Ovary (tissue), 9 donors: Measurements from ENCODE around the gene S100A2. TPM values are rescaled to one million over a fixed set of nuclear protein-coding genes. Genes with fewer than 3 reads are reported as not detected.
A peak's percentile ranks its signal among the peaks of the same experiment; 100 is the strongest.

Experiments used
- DNase-seq, 5 donors: peaks; one replicate each; pipeline ENCODE4 v3.0.0-alpha.2; 2019 to 2020
- H3K27ac ChIP-seq, 2 donors: fragments of 200-600 bp; one replicate each; pipeline versions ENCODE4 v1.5.1 to v1.8.0; 2019 to 2022
- H3K27me3 ChIP-seq: fragments of 200-600 bp; one replicate; pipeline ENCODE4 v1.8.0; 2022
- H3K36me3 ChIP-seq: fragments of 200-600 bp; sonication (generic); one replicate; pipeline ENCODE4 v1.5.1; 2019
- H3K4me1 ChIP-seq: one replicate; pipeline ENCODE4 v1.8.1; 2013; ENCODE audit warnings: mild to moderate bottlenecking, moderate library complexity; ENCODE audit not compliant: insufficient read depth
- H3K4me3 ChIP-seq: fragments of 200-600 bp; sonication (generic); one replicate; pipeline ENCODE4 v1.5.1; 2017
- H3K9me3 ChIP-seq, 2 donors: fragments of 200-600 bp in 1 of 2; sonication (generic) in 1 of 2; one replicate each; pipeline versions ENCODE4 v1.5.1 to v1.8.1; 2013 to 2019; ENCODE audit warnings: mild to moderate bottlenecking in 1 of 2, moderate library complexity in 1 of 2
- EP300 ChIP-seq: sonication (generic); formaldehyde crosslinking; IDR thresholded peaks from one replicate; pipeline ENCODE4 v1.6.1; 2017; ENCODE audit warnings: antibody characterized with exemption
- POLR2A ChIP-seq: fragments of 450-650 bp; IDR thresholded peaks from one replicate; pipeline ENCODE4 v1.6.1; 2017; ENCODE audit warnings: antibody characterized with exemption, mild to moderate bottlenecking, moderate library complexity
- WGBS, 3 donors: extraction: QIAGEN DNeasy Blood & Tissue Kit in 1 of 3; methylation state at CpG; one replicate each; pipeline versions ENCODE4 v1.1.5 to v1.1.7; 2013 to 2017; 5-methylcytosine and 5-hydroxymethylcytosine counted together
- intact Hi-C, 4 donors: fragments of 100-400 bp; cut with DNase I; formaldehyde crosslinking; loops; one replicate each; pipeline versions ENCODE4 v1.11.0 to v1.15.1; 2022 to 2023
- polyA plus RNA-seq, 2 donors: library from polyadenylated mRNA; stranded (reverse); fragments of 200-250 nt in 1 of 2; fragments of 350-450 nt in 1 of 2; fragmentation: Illumina TruSeq in 1 of 2; extraction: RNeasy Lipid Tissue Mini Kit (QIAGEN cat#74804) in 1 of 2; gene quantifications; one replicate each; pipeline ENCODE4 v1.2.3, GENCODE V29; 2013 to 2014
- total RNA-seq, 7 donors: library from RNA; depleted of rRNA in 2 of 7; stranded (reverse); fragments of >200 nt in 2 of 7; fragmentation: NEBNext Ultra II Directional in 3 of 7; extraction: Animal tissue kit (Norgen Biotek cat#: 25700) in 3 of 7; gene quantifications; one replicate each; pipeline versions ENCODE4 v1.1.0 to v1.2.4, GENCODE V29; 2016 to 2023
- TF ChIP-seq, protein P1 (sequence below), 3 donors: fragments of 450-650 bp in 2 of 3; fragments of 200-600 bp in 1 of 3; IDR thresholded peaks; one replicate each; pipeline versions ENCODE4 v1.5.1 to v1.8.0; 2016 to 2022; ENCODE audit warnings: antibody characterized with exemption in 3 of 3, mild to moderate bottlenecking in 1 of 3
- donor health status: DM: no; HTN: no; CAD: no; lungs with moderate emphysema.
- donor health status: DM: no; HTN: no; CAD: no.
- donor health status: Bipolar disorder and iron deficiency.
- donor health status: DM: yes; HTN: yes; CAD: no.
- donor health status: DM: no; HTN: no; CAD: no.
- donor health status: DM: yes; HTN: yes; CAD: no.

The S100A2 gene
- total and polyA plus RNA-seq, 9 donors: 0.61 to 4.0 (median 1.8) TPM; not detected in 2

DNA sequence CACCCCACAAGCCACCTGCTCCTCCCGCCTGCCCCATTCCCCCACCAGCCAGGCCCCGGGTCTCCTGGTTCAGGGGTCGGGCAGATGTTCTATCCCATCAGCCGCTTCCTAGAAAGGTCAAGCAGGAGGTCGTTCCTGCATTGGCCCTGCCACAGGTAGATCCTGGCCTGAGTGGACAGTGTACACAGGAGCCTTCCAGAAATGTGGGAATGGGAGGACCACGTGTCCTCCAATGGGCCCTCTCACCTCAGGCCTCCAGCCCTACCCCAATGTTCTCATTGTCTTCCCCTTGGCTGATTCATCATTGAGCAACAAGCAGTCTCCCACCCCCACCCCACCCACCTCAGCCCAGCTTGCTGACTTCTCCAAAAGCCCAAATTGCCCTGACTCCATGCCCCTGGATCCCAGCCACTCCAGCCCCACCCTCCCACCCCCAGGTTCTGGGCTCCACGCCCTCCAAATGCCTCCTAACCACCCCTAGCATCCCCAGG lies 45.2 kb upstream of the S100A2 start:
- H3K27me3 ChIP-seq: no peaks in the 10 kb centered on the region
- H3K27ac ChIP-seq: peak overlapping the region; percentile 54 to 72
- H3K36me3 ChIP-seq: no peaks in the 10 kb centered on the region
- DNase-seq: peak in 1 of 5 donors; percentile 39
- WGBS, 3 donors: 72 to 83% (median 76%) methylated on average over 7 of the region's 7 CpGs
- no peaks in the 10 kb centered on the region for H3K9me3 ChIP-seq
- H3K4me3 ChIP-seq: no peak overlapping the region
- TF ChIP-seq POLR2A (no peak), EP300 (no peak)
- TF ChIP-seq, protein P1, sequence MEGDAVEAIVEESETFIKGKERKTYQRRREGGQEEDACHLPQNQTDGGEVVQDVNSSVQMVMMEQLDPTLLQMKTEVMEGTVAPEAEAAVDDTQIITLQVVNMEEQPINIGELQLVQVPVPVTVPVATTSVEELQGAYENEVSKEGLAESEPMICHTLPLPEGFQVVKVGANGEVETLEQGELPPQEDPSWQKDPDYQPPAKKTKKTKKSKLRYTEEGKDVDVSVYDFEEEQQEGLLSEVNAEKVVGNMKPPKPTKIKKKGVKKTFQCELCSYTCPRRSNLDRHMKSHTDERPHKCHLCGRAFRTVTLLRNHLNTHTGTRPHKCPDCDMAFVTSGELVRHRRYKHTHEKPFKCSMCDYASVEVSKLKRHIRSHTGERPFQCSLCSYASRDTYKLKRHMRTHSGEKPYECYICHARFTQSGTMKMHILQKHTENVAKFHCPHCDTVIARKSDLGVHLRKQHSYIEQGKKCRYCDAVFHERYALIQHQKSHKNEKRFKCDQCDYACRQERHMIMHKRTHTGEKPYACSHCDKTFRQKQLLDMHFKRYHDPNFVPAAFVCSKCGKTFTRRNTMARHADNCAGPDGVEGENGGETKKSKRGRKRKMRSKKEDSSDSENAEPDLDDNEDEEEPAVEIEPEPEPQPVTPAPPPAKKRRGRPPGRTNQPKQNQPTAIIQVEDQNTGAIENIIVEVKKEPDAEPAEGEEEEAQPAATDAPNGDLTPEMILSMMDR (IDR thresholded peaks at IDR 0.05): no peak
- H3K4me1 ChIP-seq: peaks cover 27% of the 10 kb centered on the region
- intact Hi-C loops: no loop called here

DNA sequence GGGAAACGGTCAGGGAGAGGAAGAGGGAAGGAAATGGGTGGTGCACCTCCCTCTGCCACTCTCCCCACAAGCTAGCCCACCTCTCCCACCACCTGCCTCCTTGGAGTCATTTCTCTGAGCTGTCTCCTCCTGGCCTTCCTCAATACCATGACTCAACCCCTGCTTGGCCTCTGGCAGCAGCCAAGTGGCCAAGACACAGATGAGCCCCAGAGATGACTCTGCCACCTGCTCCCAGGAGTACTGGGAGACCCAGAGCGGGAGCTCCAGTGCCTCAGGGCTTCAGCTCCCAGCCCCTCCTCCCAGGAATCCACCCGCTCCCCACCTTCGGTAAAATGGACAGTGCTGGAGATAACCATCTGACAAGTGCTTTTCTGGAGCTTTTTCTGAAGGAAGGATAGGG lies 44.7 kb upstream of the S100A2 start:
- 64 to 71% (median 66%) methylated on average over 4 of the region's 4 CpGs for WGBS, 3 donors
- Histone ChIP-seq H3K27ac (peak overlapping the region; percentile 54 to 72), H3K27me3 (no peaks in the 10 kb centered on the region), H3K36me3 (no peaks in the 10 kb centered on the region), H3K9me3 (no peaks in the 10 kb centered on the region), H3K4me1 (peaks cover 27% of the 10 kb centered on the region), H3K4me3 (no peak overlapping the region)
- intact Hi-C loops: no loop called here
- no peak for TF ChIP-seq EP300
- TF ChIP-seq, protein P1 (IDR thresholded peaks at IDR 0.05): no peak
- no peak for TF ChIP-seq POLR2A
- DNase-seq: peak in 1 of 5 donors; percentile 24

DNA sequence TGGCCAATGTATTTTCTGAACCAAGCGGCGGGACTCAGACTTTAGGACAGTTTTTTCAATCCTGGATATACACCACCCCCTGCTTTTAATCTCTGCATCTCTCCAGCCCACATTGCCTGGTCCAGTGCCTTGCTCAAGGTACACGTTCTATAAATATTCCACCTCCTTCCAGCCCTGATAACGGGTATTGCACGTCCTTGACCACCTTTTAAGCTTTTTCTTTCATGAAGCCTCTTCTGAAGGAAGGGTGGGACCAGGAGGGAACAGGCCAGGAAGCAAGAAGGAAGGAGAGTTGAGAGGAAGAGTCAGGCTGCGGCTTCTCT lies 43.9 kb upstream of the S100A2 start:
- no peaks in the 10 kb centered on the region for H3K36me3 ChIP-seq
- no peak for DNase-seq
- TF ChIP-seq, protein P1 (IDR thresholded peaks at IDR 0.05): no peak
- no peak for TF ChIP-seq POLR2A
- TF ChIP-seq EP300: no peak
- H3K9me3 ChIP-seq: no peaks in the 10 kb centered on the region
- 41 to 50% (median 46%) methylated on average over 6 of the region's 6 CpGs for WGBS, 3 donors
- H3K27me3 ChIP-seq: no peaks in the 10 kb centered on the region
- peak overlapping the region; percentile 39 to 72 for H3K27ac ChIP-seq
- H3K4me3 ChIP-seq: no peak overlapping the region
- H3K4me1 ChIP-seq: peaks cover 27% of the 10 kb centered on the region
- intact Hi-C loops: no loop called here

DNA sequence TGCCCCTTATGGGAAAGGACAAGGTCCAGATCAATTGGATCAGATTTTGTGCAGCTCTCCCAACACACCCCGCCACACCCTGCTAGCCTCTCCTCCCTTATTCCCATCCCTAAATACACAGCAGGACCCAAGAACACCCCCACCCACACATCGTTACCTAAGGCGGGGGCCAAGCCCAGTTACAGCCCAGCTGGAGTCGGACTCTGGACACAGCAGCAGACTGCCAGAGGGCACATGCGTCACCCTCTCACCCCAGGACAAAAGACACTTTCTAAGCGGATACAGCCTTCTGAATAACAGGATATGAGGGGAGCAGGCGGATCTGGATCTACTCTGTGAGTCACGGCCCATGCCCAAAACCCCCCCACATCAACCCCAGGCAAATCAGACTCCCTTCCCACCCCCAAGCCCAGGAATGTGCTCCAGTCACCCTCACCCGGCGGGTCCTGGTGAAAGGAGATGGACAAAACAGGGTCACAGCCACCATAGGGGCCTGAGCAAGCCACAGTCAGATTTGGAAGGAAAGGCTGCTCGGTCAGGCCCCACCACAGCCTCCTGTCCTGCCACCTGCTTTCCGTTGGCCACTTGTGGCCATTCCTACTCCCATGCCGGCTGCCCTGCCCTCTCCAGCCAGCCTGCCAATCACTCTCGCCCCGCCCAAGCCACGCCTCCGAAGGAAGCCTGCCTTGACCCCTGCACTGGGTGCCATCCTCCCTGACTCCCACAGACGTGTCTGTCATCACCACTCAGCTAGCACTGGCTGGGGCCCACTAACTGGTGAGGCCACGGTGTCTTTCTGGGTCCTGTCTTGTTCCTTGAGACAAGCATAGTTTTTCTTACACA lies 43.3 kb upstream of the S100A2 start:
- H3K4me1 ChIP-seq: peaks cover 27% of the 10 kb centered on the region
- H3K4me3 ChIP-seq: peak overlapping the region; percentile 24
- no peaks in the 10 kb centered on the region for H3K36me3 ChIP-seq
- no peaks in the 10 kb centered on the region for H3K9me3 ChIP-seq
- peak overlapping the region; percentile 39 to 72 for H3K27ac ChIP-seq
- peak; percentile 74 to 80 (median 77) for DNase-seq
- H3K27me3 ChIP-seq: no peaks in the 10 kb centered on the region
- WGBS, 3 donors: 29 to 42% (median 30%) methylated on average over 17 to 19 of the region's 19 CpGs
- TF ChIP-seq EP300 (no peak), POLR2A (no peak)
- TF ChIP-seq, protein P1 (IDR thresholded peaks at IDR 0.05): no peak
- intact Hi-C loops: no loop called here
